Stimulated activated naive CD4-positive, alpha-beta T cell treated with Interleukin-2 at 50 U/mL for 16 hours (primary cell): ENCODE measurements around the gene LRRC8E.
"Not testable (repeated sequence)": the region's sequence is repeated elsewhere in the genome, so short reads cannot be mapped to it uniquely, and the experiment has no call there.

Experiments
- DNase-seq: peaks from one replicate; lab custom pipeline; 2025; lab: John Stamatoyannopoulos, UW

Gene LRRC8E

GRCh38 chr19:7855426-7856108, 32.7 kb upstream of the LRRC8E start:
- DNase-seq, result no peak

DNA sequence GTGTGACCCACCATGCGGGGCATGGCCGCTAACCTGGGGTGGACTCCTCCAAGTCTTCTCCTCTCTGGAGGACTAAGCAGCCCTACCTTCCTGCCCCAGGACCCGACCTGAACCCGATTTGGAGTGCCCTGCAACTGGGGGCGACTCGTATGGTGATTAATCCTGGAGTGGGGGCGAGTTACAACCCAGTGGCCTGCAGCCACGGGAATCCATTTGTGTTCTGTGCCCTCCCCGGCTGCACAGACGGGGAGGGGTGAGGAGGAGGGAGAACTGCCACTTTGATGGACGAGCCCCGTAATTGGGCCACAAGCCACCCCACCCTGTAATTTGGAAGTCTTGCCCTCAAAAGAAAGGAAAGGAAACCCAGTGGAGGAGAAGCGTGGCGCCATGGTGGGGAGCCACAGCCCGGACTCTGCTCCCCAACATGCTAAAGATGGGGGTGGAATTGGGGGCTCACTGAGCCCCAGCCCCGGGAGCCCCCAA, 32.2 kb upstream of the LRRC8E start:
- no peak for DNase-seq

DNA sequence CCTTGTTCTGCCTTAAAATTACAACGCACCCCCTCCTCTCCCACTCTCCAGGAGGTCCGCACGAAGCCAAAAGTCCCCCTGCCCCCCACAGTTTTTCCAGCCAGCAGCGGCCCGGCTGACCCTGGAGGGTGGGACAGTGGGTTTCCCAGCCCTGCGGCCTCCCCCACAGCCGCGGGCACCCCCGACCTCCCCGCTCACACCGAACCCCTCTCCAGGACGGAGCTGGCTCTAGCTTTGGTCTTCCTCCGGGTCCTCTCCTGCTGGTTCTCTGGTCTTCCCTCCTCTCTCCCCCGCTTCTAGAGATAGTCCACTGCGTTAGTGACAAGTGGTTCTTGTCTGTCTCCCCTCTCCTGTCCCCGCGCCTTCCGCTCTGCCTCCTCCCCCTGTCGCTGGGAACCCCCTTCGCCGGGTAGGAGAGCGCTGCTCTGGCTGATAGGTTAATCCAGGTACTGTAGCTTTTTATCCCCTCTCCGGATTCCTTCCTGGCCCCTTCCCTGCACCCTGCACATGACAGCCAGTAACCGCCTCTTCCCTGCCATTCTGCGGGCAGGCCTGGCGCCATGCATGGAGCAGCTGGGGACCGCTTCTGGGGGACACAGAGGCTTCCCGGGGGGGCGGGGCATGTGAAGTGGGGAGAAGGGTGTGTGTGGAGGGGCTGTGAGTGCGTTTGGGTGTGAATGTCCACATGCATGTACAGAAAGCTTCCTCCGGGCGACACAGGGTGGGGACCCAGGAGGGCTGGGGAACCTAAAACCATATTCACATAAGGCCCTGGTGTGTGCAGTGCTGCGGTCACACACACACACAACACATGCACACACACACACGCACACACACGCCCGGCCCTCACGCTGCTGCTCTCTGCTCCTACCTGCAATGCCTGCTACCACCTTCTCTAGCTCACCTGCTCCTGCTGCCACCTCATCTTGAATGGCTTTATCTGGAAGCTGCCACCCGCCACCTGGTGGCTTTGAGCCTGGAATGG, 31.3 kb upstream of the LRRC8E start:
- DNase-seq, result no peak

- DNase-seq, result no peak
Observed at GRCh38 chr19:7857727-7858108, 30.6 kb upstream of the LRRC8E start.

- DNase-seq, result no peak
Observed at GRCh38 chr19:7858109-7858770, 30.1 kb upstream of the LRRC8E start.

- not testable (repeated sequence) for DNase-seq
Observed at GRCh38 chr19:7859087-7859486, 29.2 kb upstream of the LRRC8E start.

DNA sequence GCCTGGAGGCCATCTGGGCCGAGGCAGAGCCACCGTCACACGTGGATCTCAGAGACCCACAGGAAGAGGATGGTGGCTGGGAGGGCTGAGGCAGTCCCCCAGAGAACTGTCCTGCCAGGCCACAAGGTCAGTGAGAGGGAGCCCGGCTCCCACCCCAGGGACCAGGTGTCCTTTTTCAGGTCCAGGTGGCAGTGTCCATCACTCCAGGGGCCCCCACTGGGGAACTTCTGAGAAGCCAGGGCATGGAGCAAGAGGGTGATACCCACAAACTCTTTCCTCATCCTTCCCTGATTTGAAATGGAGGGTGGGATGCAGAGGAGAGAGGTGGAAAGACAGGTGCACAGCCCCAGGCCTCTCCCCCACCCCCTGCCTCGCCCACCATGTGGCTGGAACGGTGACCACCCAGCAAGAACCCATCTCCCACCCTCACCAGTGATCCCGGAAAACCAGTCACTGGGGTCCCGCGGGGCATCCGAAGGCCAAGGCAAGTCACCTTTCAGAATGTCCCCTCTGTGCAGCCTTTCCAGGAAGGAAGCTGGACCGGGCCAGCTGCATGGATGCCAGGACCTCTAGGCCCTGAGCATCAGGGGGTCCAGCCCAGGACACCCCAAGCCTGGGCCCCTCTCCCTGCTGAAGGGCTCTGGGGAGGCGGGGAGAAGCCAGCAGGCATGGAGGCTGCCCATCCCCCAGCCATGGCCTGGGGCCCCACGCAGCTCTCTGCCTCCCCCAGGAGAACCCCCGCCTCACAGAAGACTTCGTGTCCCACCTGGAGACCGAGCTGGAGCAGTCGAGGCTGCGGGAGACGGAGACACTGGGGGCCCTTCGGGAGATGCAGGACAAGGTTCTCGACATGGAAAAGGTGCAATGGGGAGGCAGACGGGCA, 28.2 kb upstream of the LRRC8E start:
- DNase-seq, result no peak

DNA sequence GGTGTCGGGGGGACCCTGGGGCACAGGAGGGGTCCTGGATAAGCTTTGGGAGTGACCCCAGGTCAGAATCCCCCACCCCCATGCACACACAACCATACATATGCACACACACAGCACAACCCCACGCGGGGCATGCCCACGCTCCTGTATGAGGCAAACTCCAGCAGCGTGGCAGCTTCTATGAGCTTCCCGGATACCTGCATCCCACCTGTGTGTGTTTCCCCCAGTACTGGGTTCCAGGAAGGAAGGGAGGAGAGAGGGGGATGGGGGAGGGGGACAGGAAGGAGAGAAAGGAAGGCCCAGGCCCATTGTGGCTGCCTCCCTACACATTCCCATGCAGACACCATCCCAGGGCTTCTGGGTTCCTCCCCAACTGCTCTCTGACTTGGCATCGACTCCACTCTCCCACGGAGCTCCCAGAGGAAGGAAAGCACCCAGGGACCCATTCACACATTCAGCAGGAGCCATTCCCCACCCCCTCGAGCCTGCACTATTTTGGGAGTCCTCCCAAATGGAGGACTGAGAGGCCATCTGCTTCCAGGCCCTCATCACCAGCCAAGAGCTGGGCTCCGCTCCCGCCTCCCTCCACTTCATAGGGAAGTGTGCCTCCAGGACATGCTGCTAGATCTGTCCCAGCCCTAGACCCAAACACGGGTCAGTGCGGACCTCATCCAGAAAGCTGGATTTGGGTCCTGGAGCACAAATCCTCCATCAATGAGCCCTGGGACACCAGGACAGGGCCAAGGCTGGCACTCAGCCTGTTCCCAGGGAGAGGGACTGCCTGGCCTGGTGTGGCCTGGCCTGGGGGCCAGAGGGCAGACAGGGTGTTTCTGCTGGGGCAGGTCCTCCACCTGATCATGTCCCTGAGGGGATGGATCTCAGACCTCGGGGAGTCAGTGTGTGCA, 27.3 kb upstream of the LRRC8E start:
- DNase-seq, result no peak

GRCh38 chr19:7861619-7862412, 26.5 kb upstream of the LRRC8E start:
- no peak for DNase-seq

DNA sequence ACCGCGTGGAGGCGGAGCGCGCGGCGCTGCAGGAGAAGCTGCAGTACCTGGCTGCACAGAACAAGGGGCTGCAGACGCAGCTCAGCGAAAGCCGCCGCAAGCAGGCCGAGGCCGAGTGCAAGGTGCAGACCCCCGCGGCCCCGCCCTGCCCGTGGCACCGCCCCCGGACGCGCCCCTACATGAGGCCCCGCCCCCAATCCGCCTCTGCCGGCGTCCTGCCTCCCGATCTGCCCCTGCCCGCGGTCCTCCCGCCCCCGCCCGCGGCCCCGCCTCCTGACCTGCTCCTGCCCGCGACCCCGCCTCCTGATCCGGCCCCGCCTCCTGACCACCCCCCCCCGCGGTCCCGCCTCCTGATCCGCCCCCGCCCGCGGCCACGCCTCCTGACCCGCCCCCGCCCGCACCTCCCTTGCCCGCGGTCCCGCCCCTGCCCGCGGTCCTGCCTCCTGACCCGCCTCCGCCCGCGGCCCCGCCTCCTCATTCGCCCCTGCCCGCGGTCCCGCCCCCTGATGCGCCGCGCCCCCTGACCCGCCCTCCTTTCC, 25.8 kb upstream of the LRRC8E start:
- DNase-seq, result peak; percentile 67

DNA sequence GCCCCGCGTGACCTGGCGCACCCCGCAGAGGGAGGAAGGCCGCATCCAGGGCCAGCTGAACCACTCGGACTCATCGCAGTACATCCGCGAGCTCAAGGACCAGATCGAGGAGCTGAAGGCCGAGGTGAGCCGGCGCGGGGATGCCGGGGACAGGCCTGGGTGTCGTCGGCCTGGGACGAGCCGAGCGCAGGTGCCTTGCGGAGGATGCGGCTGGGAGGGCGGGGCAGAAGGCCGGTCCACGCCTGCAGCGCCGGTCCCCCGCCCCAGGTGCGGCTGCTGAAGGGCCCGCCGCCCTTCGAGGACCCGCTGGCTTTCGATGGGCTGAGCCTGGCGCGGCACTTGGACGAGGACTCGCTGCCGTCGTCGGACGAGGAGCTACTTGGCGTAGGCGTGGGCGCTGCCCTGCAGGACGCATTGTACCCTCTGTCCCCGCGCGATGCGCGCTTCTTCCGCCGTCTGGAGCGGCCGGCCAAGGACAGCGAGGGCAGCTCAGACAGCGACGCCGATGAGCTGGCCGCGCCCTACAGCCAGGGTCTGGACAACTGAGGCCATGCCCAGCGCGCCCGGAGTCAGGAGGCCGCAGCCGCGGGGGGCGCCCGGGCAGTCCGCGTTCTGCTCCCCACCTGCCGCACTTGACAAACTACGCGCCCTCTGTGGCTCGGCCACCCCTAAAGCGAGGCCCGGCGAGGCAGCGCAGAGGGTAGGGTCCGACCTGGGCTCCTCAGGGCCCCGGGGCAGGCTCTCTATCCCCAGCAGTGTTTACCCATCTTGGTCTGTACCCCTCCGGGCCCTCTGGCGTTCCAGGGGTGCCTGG, 24.9 kb upstream of the LRRC8E start:
- DNase-seq, result peak; percentile 24

- DNase-seq, result no peak
Observed at GRCh38 chr19:7863971-7864689, 24.2 kb upstream of the LRRC8E start.

DNA sequence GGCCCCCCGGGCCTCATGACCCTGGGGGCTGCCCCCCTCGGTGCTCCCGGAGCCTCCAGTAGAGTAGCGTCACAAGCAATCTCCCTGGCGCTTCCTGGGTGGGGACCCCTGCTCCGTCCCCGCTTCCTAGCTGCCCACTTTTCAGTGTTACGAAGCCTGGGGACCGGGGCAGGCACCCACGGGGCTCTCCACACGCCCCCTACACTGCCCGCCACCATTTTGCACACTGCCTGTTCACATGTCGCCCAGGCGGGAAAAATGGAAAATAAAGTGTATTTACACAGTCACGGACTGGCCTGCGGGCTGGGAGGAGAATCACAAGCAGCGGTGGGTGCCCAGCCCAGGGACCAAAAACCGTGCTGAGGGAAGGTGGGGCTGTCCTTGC, 23.6 kb upstream of the LRRC8E start:
- no peak for DNase-seq

DNA sequence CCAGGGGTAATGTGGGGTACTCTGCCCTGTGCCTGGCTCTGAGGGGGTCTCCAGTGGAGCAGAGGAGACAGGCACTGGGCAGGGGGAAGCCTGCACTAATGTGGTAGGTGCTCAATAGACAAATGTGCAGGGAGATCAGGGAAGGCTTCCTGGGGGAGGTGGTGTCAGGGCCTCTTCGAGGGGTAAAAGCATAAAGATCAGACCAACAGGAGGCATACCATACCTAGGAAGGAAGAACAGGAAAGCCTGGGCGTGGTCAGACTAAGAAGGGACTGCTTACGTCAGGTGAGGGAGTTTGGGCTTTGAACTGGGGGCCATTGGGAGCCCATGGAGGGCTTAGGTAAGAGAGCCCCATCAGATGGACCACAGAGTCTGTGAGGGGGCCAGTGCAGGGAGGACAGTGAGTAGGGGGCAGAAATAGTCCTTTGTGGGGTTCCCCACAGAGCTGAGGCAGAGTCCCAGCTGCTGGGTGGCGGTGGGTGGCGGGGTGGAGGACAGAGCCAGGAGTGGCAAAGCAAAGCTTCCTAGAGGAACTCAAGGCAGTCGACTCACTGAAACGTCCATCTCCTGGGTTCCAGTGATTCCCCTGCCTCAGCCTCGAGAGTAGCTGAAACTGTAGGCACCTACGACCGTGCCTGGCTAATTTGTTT, 22.9 kb upstream of the LRRC8E start:
- DNase-seq, result no peak

DNA sequence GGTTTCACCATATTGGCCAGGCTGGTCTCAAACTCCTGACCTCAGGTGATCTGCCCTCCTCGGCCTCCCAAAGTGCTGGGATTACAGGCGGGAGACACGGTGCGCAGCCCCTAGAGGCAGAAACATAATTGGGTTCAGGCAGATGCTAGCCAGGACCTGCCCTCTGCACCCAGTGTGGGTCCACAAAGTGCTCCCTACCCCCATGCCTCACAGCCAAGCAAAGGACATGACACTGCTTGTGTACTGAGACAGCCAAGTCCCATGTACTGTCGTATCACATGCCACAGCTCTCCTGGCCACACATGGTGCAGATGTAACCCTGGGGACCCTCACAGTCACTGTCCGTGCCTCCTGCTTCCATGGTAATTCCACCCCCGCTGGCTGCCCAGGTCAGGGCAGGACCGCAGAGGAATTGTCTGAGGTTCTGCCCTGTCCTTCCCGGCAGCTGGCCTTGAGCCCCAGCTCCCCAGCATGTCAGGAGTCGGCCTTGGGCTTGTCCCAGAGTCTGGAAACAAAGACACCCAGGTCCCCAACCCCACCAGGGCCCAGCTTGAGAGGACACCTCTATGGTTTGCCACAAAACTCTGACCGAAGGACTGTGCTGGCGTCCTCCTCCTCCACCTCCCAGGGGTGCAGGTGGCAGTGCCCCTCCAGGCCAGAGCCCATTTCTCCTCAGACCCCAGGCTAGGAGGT, 21.8 kb upstream of the LRRC8E start:
- no peak for DNase-seq

- DNase-seq, result no peak
Observed at GRCh38 chr19:7867092-7867844, 21.0 kb upstream of the LRRC8E start.
